ENCODE data around the gene BBS2.
"Not testable (repeated sequence)": the region's sequence is repeated elsewhere in the genome, so short reads cannot be mapped to it uniquely, and the experiment has no call there.

Gene BBS2

GRCh38 chr16:56525236-56525635, 5.4 kb upstream of the BBS2 start:
- DNase-seq: no peak
- no peak for ATAC-seq

- ATAC-seq: no peak
- DNase-seq: no peak
These were observed 390 bp upstream of the BBS2 start for GRCh38 chr16:56520251-56520577.

GRCh38 chr16:56518425-56518824, 1.4 kb downstream of the BBS2 start:
- no peak for ATAC-seq
- DNase-seq: no peak

- no peak for ATAC-seq
- no peak for DNase-seq
These were observed 2.6 kb downstream of the BBS2 start for GRCh38 chr16:56517206-56517605.

- DNase-seq: no peak
- no peak for ATAC-seq
These were observed 4.2 kb downstream of the BBS2 start for GRCh38 chr16:56515665-56516064.

- DNase-seq: no peak
These were observed 5.0 kb downstream of the BBS2 start for GRCh38 chr16:56514845-56515244.

GRCh38 chr16:56513972-56514371, 5.9 kb downstream of the BBS2 start:
- peak; percentile 73 for ATAC-seq

More at GRCh38 chr16:56514845-56515244, 5.0 kb downstream of the BBS2 start:
- no peak for ATAC-seq

GRCh38 chr16:56513091-56513490, 6.7 kb downstream of the BBS2 start:
- DNase-seq: no peak

More at GRCh38 chr16:56513972-56514371, 5.9 kb downstream of the BBS2 start:
- DNase-seq: peak; percentile 19

GRCh38 chr16:56512025-56512424, 7.8 kb downstream of the BBS2 start:
- ATAC-seq (no peak), DNase-seq (no peak)

More at GRCh38 chr16:56513091-56513490, 6.7 kb downstream of the BBS2 start:
- ATAC-seq: no peak

- no peak for DNase-seq
- no peak for ATAC-seq
These were observed 9.3 kb downstream of the BBS2 start for GRCh38 chr16:56510544-56510943.

GRCh38 chr16:56506941-56507340, 12.9 kb downstream of the BBS2 start:
- no peak for ATAC-seq
- DNase-seq: no peak

GRCh38 chr16:56505181-56505580, 14.6 kb downstream of the BBS2 start:
- ATAC-seq (no peak), DNase-seq (no peak)

- DNase-seq (no peak), ATAC-seq (no peak)
These were observed 26.0 kb downstream of the BBS2 start for GRCh38 chr16:56493815-56494214.

GRCh38 chr16:56493126-56493525, 26.7 kb downstream of the BBS2 start:
- ATAC-seq: no peak
- no peak for DNase-seq

GRCh38 chr16:56491657-56492261, 28.1 kb downstream of the BBS2 start:
- DNase-seq: no peak

GRCh38 chr16:56488868-56489267, 31.0 kb downstream of the BBS2 start:
- DNase-seq, ATAC-seq: not testable (repeated sequence)

More at GRCh38 chr16:56491657-56492261, 28.1 kb downstream of the BBS2 start:
- ATAC-seq: no peak

- ATAC-seq (no peak), DNase-seq (no peak)
These were observed 31.8 kb downstream of the BBS2 start for GRCh38 chr16:56488035-56488434.

- DNase-seq (no peak), ATAC-seq (no peak)
These were observed 36.4 kb downstream of the BBS2 start for GRCh38 chr16:56483394-56483793.

- ATAC-seq (no peak), DNase-seq (no peak)
These were observed 37.1 kb downstream of the BBS2 start for GRCh38 chr16:56482683-56483236.

GRCh38 chr16:56481468-56482122, 38.2 kb downstream of the BBS2 start:
- DNase-seq: no peak
- ATAC-seq: no peak

- ATAC-seq (no peak), DNase-seq (no peak)
These were observed 38.9 kb downstream of the BBS2 start for GRCh38 chr16:56480776-56481467.

GRCh38 chr16:56479469-56479868, 40.4 kb downstream of the BBS2 start:
- no peak for DNase-seq
- ATAC-seq: no peak
